GM18870 (cell line): ENCODE data around the gene SWAP70.

Source experiments
- ATAC-seq: cut with Tn5 transposase; IDR thresholded peaks from one replicate; pipeline ENCODE4 v1.9.1; 2021; ENCODE audit warnings: moderate library complexity; ENCODE audit not compliant: unreplicated experiment

SWAP70 gene

DNA sequence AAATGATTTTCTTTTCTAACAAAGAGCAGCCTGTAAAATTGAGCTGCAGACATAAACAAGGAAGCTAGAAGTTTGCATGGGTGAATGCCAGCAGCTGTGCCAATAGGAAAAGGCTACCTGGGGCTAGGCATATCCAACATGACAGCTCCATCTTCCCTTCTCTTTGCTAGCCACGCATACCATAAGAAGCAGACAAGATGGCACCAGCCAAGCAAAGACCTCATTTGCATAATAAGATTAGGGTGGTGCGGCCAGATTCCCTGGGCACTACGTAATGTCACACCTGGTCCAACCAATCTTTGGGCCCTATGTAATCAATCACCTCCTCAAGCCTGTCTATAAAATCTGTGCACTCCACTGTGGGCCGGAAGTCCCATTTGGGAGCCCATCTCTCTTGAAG, 108.3 kb downstream of the SWAP70 start:
- ATAC-seq: no peak

- no peak for ATAC-seq
These were observed 109.6 kb downstream of the SWAP70 start for GRCh38 chr11:9773524-9773923.

DNA sequence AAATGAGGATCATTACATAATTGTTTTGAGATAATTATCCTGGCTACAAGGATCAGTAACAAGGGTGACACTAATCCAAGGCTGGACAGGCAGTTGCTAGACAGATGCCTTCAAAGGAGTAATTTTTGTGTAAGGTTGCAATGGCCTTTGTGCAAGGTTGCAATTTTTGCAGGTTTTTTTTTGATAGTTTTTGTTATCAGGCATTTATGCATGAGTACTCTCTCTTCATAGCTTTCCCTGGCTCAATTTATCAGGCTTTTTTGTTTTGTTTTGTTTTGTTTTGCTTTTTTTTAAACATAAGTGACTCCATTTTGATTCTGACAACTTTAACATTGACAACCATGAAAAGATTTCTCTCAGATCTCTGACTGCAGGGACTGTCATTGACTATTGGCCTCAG, 110.2 kb downstream of the SWAP70 start:
- ATAC-seq: no peak

GRCh38 chr11:9774591-9775397, 110.9 kb downstream of the SWAP70 start:
- ATAC-seq: no peak

- no peak for ATAC-seq
These were observed 111.5 kb downstream of the SWAP70 start for GRCh38 chr11:9775398-9775779.

DNA sequence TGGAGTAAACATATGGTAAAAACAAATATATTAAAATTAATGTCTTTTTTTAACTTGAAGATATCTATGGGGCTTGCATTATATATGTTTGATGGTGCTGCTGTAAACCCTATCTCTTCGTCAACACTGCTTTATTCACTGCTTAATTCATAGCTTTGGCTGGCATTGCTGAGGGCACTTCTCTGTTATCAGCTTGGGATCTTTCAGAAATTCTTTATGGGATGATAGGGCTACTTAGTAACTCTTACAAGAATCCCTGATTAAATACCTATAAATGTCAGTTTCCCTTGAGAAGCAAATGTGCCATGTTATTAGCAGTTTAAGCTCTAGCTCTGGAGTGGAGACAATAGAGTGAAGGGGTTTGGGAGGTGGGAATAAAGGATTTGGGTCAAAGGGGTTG, 112.3 kb downstream of the SWAP70 start:
- ATAC-seq: no peak

DNA sequence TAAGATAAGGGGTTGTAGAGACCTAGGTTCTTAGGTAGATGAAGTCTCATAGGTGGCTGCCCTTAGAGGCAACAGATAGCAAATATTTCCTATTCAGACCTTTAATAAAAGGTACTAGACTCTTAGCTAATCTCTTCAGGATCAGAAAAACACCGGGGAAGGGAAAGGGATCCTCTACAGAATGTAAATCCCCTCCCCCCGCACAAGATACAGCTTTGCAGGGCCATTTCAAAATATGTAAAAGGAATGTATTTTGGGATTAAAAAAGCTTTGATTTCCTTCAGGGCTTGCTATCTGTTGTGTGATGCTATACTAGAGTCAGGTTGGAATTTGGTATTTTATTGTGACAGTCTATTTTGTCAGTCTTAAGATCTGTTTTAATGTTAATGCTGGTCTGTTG, 113.2 kb downstream of the SWAP70 start:
- no peak for ATAC-seq

- no peak for ATAC-seq
These were observed 113.6 kb downstream of the SWAP70 start for GRCh38 chr11:9777525-9777924.

- no peak for ATAC-seq
These were observed 117.1 kb downstream of the SWAP70 start for GRCh38 chr11:9780929-9781328.

DNA sequence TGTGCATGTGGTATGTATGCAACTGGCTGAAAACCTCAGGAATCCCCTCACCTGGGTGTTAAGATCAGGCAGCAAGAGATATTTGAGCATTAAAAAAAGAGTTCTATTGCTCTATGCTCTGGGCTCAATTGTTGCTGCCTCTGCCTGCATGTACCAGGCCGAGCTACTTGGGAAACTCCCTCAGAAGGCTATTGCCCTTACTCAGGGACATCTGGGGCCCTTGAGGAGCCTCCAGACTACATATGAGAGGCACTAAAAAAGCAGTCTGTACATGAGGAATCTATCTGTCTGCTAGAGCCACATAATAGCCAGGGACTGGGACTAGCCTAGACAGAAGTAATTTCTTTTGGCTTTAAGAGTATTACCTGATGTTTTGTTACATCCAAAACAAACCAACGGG, 120.1 kb downstream of the SWAP70 start:
- ATAC-seq: no peak

- no peak for ATAC-seq
These were observed 120.9 kb downstream of the SWAP70 start for GRCh38 chr11:9784602-9785315.

- ATAC-seq: no peak
These were observed 123.4 kb downstream of the SWAP70 start for GRCh38 chr11:9787260-9787659.

GRCh38 chr11:9787981-9788521, 124.2 kb downstream of the SWAP70 start:
- no peak for ATAC-seq

GRCh38 chr11:9789910-9790309, 126.0 kb downstream of the SWAP70 start:
- no peak for ATAC-seq

DNA sequence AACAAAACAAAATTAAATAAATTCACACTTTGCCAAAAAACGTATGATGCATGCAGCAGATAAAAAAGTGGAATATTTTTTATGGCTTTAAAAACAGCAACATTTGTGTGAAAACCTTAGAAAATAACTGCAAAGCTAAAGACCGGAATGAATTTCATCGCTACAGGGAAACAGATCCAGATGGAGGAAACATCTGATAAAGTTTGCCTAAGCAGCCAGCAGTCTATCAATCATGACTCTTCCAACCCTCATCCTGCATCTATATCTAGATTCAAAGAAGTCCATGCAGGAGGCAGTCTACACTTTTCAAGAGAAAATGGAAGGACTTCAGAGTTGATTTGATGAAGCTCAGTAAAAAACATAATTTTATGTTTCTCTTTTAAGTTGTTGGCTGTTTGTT, 126.8 kb downstream of the SWAP70 start:
- ATAC-seq: no peak

DNA sequence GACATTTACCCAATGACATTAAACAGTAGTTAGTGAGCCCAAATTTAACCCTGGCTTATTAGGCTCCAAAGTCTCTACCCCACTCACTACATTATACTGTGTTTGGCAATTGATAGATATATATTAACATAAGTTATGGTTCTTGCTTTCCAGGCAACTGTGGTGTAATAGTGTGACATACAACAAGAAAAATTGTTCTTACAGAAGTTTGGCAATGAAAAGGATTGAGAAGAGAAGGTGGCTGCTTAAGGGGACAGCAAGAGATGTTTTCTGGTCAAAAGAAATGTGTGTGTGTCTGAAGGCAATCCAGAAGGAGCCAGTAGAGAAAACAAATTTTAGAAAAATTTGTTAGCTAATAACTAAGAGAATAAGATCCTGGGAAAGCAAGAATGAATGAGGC, 132.4 kb downstream of the SWAP70 start:
- ATAC-seq: no peak

DNA sequence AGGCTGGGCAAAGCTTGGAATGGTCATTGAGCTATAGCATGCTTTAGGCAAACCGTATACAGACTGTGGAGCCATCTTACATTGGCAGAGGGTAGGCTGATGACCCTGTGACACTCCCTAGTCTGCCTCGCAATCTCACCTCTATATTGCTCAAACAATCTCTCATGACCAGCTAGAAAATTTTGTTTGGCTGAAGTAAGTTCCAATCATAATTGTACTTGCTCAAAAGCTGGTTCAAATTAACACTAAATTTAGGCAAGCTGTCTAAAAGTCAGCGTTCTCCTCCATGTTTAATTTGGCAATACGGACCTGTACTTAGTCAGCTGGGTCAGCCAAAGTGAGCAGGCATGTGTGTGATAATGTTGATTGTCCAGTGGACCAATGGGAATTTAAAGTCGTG, 133.0 kb downstream of the SWAP70 start:
- no peak for ATAC-seq

- ATAC-seq: no peak
These were observed 133.4 kb downstream of the SWAP70 start for GRCh38 chr11:9797300-9797699.

DNA sequence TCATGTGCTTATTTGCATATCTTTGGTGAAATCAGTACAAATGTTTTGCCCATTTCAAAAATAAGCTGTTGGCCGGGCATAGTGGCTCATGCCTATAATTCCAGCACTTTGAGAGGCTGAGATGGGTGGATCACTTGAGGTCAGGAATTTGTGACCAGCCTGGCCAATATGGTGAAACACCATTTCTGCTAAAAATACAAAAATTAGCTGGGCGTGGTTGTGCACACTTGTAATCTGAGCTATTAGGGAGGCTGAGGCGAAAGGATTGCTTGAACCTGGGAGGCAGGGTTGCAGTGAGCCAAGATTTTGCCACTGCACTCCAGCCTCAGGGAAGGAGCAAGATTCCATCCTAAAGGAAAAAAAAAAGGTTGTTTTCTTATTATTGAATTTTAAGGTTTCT, 136.0 kb downstream of the SWAP70 start:
- no peak for ATAC-seq

GRCh38 chr11:9802291-9802861, 138.5 kb downstream of the SWAP70 start:
- no peak for ATAC-seq
